ENCODE data around the gene KRTAP10-3. TPM values are rescaled to one million over a fixed set of nuclear protein-coding genes. Genes with fewer than 3 reads are reported as not detected.

KRTAP10-3 gene
- total and polyA plus RNA-seq, 2 donors (not counting 3 experiments of a cell fraction or from before 2014, with no cell fraction given): not detected

DNA sequence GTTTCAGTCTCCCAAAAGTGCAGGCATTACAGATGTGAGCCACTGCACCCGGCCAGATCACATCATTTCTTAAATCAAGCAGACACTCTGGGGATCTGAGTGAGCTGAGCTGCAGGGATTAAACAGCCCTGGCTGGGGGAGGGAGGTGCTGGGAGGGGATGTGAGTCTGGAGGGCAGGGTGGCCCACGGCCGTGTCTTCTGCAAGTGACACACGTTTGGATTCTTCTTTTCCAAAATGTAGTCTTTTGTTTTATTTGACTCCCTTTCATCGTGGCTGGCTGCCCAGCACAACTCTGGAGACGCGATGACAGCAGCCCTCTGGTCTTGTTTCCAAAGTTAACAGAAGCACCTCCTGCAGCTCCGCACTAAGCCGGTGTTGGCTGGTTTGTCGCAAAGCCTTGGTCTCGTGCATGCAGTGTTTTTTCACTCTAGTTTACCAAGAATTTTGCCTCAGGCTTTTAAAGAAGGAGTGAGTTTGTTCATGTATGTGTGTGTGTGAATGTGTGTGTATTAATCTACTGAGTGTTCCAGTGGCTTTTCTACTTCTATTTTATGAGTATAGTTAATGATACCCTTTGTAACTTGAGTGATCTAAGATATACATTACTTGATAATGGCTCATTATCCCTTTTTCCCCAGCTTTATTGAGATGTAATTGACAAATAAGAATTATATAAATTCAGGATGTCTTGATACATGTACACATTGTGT, 24.6 kb upstream of the KRTAP10-3 start:
- intact Hi-C loops (cut with micrococcal nuclease): no loop called here
- H2AFZ ChIP-seq (ENCODE audit: low read depth, low read length): no peak overlapping the region
- no peaks in the 10 kb centered on the region for H4K20me1 ChIP-seq (replicated peaks; ENCODE audit: control insufficient read depth, extremely low read depth, insufficient read depth, low read length)
- no peak overlapping the region for H3K27ac ChIP-seq (ENCODE audit: insufficient read depth, low read depth, low read length)
- H3K4me2 ChIP-seq (ENCODE audit: insufficient read depth, low read length): no peak overlapping the region
- CTCF ChIA-PET: no interaction called here
- H3K9me3 ChIP-seq (replicated peaks; ENCODE audit: control insufficient read depth, insufficient read depth, low read length): no peaks in the 10 kb centered on the region
- POLR2A ChIA-PET: no interaction called here
- no peaks in the 10 kb centered on the region for H3K4me1 ChIP-seq (ENCODE audit: control insufficient read depth, extremely low read depth, insufficient read depth, low read length)
- no peaks in the 10 kb centered on the region for H3K9me1 ChIP-seq (replicated peaks; ENCODE audit: control insufficient read depth, extremely low read depth, insufficient read depth, low read length)
- dilution Hi-C loops (cut with MboI; ENCODE audit: extremely low pct_ligation_motif_present, low sequenced_read_pairs): no loop called here
- no peak for DNase-seq (ENCODE audit: low read depth, low spot score)
- no peak overlapping the region for H3K9ac ChIP-seq (replicated peaks; ENCODE audit: extremely low read depth, insufficient read depth, low read length)
- H3K36me3 ChIP-seq (ENCODE audit: control insufficient read depth in 2 of 2, extremely low read depth in 1 of 2, insufficient read depth in 2 of 2, low read length in 2 of 2): no peaks in the 10 kb centered on the region
- no TSS peak for BruUV-seq (replicated peaks)
- FAIRE-seq: no peak
- no peaks in the 10 kb centered on the region for H3K79me2 ChIP-seq (ENCODE audit: control insufficient read depth, insufficient read depth, low read length)
- TF ChIP-seq EZH2 (IDR thresholded peaks at IDR 0.05; ENCODE audit: borderline replicate concordance, low read depth, low read length, severe bottlenecking) (no peak), POLR2AphosphoS5 (IDR thresholded peaks at IDR 0.05; ENCODE audit: insufficient read depth, low read depth, low read length) (no peak), POLR2A (IDR thresholded peaks at IDR 0.05; ENCODE audit: low read depth, low read length) (no peak)
- TF ChIP-seq, protein P1, sequence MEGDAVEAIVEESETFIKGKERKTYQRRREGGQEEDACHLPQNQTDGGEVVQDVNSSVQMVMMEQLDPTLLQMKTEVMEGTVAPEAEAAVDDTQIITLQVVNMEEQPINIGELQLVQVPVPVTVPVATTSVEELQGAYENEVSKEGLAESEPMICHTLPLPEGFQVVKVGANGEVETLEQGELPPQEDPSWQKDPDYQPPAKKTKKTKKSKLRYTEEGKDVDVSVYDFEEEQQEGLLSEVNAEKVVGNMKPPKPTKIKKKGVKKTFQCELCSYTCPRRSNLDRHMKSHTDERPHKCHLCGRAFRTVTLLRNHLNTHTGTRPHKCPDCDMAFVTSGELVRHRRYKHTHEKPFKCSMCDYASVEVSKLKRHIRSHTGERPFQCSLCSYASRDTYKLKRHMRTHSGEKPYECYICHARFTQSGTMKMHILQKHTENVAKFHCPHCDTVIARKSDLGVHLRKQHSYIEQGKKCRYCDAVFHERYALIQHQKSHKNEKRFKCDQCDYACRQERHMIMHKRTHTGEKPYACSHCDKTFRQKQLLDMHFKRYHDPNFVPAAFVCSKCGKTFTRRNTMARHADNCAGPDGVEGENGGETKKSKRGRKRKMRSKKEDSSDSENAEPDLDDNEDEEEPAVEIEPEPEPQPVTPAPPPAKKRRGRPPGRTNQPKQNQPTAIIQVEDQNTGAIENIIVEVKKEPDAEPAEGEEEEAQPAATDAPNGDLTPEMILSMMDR (IDR thresholded peaks at IDR 0.05; ENCODE audit: extremely low read depth in 1 of 2, insufficient read depth in 1 of 2, low read depth in 1 of 2, low read length in 2 of 2): no peak
- peaks cover 3 to 8% of the 10 kb centered on the region in 2 experiments for H3K27me3 ChIP-seq (ENCODE audit: control insufficient read depth in 2 of 2, insufficient read depth in 2 of 2, low read length in 2 of 2)
- H3K4me3 ChIP-seq (replicated peaks in 1 of 3; ENCODE audit: insufficient read depth in 1 of 3, low read depth in 1 of 3, low read length in 3 of 3): no peak overlapping the region

DNA sequence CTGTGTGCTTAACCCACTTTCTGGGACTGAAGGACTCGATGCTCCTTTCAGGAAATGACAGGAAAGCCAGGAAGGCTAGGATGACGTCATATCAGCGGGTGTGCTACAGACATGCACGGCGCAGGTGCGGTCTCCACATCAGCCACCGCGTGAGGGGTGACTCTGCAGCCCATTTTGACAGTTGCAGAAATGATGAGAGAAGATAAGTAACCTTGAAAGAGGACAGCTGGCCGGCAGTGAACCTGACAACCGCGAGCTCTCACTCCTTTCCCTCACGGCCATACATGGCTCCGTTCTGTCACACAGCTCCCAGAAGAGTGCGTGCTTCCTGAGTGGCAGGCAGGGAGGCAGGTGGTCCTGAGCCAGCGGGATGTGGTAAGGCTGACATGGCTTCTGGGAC, 23.5 kb upstream of the KRTAP10-3 start:
- FAIRE-seq: no peak

More for the DNA sequence above, 23.5 kb upstream of the KRTAP10-3 start:
- ChIA-PET CTCF (no interaction called here), POLR2A (no interaction called here)
- BruUV-seq (replicated peaks): no TSS peak
- Histone ChIP-seq H3K27ac (ENCODE audit: insufficient read depth, low read depth, low read length) (no peak overlapping the region), H3K4me1 (ENCODE audit: control insufficient read depth, extremely low read depth, insufficient read depth, low read length) (no peaks in the 10 kb centered on the region), H4K20me1 (replicated peaks; ENCODE audit: control insufficient read depth, extremely low read depth, insufficient read depth, low read length) (no peaks in the 10 kb centered on the region), H3K9ac (replicated peaks; ENCODE audit: extremely low read depth, insufficient read depth, low read length) (no peak overlapping the region), H3K9me1 (replicated peaks; ENCODE audit: control insufficient read depth, extremely low read depth, insufficient read depth, low read length) (no peaks in the 10 kb centered on the region), H3K9me3 (replicated peaks; ENCODE audit: control insufficient read depth, insufficient read depth, low read length) (no peaks in the 10 kb centered on the region), H3K36me3 (ENCODE audit: control insufficient read depth in 2 of 2, extremely low read depth in 1 of 2, insufficient read depth in 2 of 2, low read length in 2 of 2) (no peaks in the 10 kb centered on the region), H3K4me2 (ENCODE audit: insufficient read depth, low read length) (no peak overlapping the region), H2AFZ (ENCODE audit: low read depth, low read length) (no peak overlapping the region), H3K27me3 (ENCODE audit: control insufficient read depth in 2 of 2, insufficient read depth in 2 of 2, low read length in 2 of 2) (peaks cover 3 to 8% of the 10 kb centered on the region in 2 experiments), H3K4me3 (replicated peaks in 1 of 3; ENCODE audit: insufficient read depth in 1 of 3, low read depth in 1 of 3, low read length in 3 of 3) (no peak overlapping the region), H3K79me2 (ENCODE audit: control insufficient read depth, insufficient read depth, low read length) (no peaks in the 10 kb centered on the region)
- DNase-seq (ENCODE audit: low read depth, low spot score): no peak
- intact Hi-C loops (cut with micrococcal nuclease): no loop called here
- TF ChIP-seq, protein P2, sequence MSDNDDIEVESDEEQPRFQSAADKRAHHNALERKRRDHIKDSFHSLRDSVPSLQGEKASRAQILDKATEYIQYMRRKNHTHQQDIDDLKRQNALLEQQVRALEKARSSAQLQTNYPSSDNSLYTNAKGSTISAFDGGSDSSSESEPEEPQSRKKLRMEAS (IDR thresholded peaks at IDR 0.05; ENCODE audit: insufficient read depth, insufficient read length): no peak
- TF ChIP-seq POLR2A (IDR thresholded peaks at IDR 0.05; ENCODE audit: low read depth, low read length) (no peak), EZH2 (IDR thresholded peaks at IDR 0.05; ENCODE audit: borderline replicate concordance, low read depth, low read length, severe bottlenecking) (no peak), POLR2AphosphoS5 (IDR thresholded peaks at IDR 0.05; ENCODE audit: insufficient read depth, low read depth, low read length) (no peak), JUN (IDR thresholded peaks at IDR 0.05; ENCODE audit: borderline replicate concordance, insufficient read depth, insufficient read length, low read depth) (no peak), GATA2 (IDR thresholded peaks at IDR 0.05; ENCODE audit: insufficient read depth, insufficient read length, low read depth, low read length) (no peak), FOS (IDR thresholded peaks at IDR 0.05; ENCODE audit: borderline replicate concordance, insufficient read depth, low read length) (no peak), MYC (IDR thresholded peaks at IDR 0.05; ENCODE audit: low read depth, low read length) (no peak)
- TF ChIP-seq, protein P1 (IDR thresholded peaks at IDR 0.05; ENCODE audit: extremely low read depth in 1 of 2, insufficient read depth in 1 of 2, low read depth in 1 of 2, low read length in 2 of 2): no peak
- dilution Hi-C loops (cut with MboI; ENCODE audit: extremely low pct_ligation_motif_present, low sequenced_read_pairs): no loop called here
